ENCODE measurements around the gene KRTAP12-1.
A peak's percentile ranks its signal among the peaks of the same experiment; 100 is the strongest.

Gene KRTAP12-1

GRCh38 chr21:44681861-44682579, at the start of gene KRTAP12-1:
KRTAP12-1 (minus strand) TSS chr21:44682163; CDS start chr21:44682123, 40 bp downstream.
- no peak for DNase-seq
- intact Hi-C loops (cut with DNase I) = no loop called here

- intact Hi-C loops (cut with DNase I) = no loop called here
- peak in 1 of 42 donors; percentile 14 for DNase-seq
These were observed 49.1 kb upstream of the KRTAP12-1 start for GRCh38 chr21:44730951-44731579.

GRCh38 chr21:44730028-44730395, 48.0 kb upstream of the KRTAP12-1 start:
- intact Hi-C loops (cut with DNase I) = no loop called here
- DNase-seq = peak in 1 of 42 donors; percentile 18

- peak in 2 of 42 donors; percentile 13 to 19 for DNase-seq
- intact Hi-C loops (cut with DNase I) = no loop called here
These were observed 47.5 kb upstream of the KRTAP12-1 start for GRCh38 chr21:44729336-44730027.

- DNase-seq = peak in 1 of 42 donors; percentile 13
- intact Hi-C loops (cut with DNase I) = no loop called here
These were observed 46.8 kb upstream of the KRTAP12-1 start for GRCh38 chr21:44728716-44729115.

- intact Hi-C loops (cut with DNase I) = no loop called here
These were observed 45.8 kb upstream of the KRTAP12-1 start for GRCh38 chr21:44727757-44728156.

GRCh38 chr21:44727321-44727720, 45.4 kb upstream of the KRTAP12-1 start:
- peak in 1 of 42 donors; percentile 7 for DNase-seq
- intact Hi-C loops (cut with DNase I) = no loop called here

More at GRCh38 chr21:44727757-44728156, 45.8 kb upstream of the KRTAP12-1 start:
- DNase-seq = peak in 1 of 42 donors; percentile 13

- intact Hi-C loops (cut with DNase I) = no loop called here
- DNase-seq = peak in 2 of 42 donors; percentile 18 to 21
These were observed 44.9 kb upstream of the KRTAP12-1 start for GRCh38 chr21:44726826-44727225.

GRCh38 chr21:44724926-44725325, 43.0 kb upstream of the KRTAP12-1 start:
- intact Hi-C loops (cut with DNase I) = no loop called here
- DNase-seq = peak in 1 of 42 donors; percentile 13

GRCh38 chr21:44724196-44724595, 42.2 kb upstream of the KRTAP12-1 start:
- no peak for DNase-seq
- intact Hi-C loops (cut with DNase I) = no loop called here

- intact Hi-C loops (cut with DNase I) = no loop called here
- peak in 38 of 42 donors; percentile 18 to 84 (median 56) for DNase-seq
These were observed 41.5 kb upstream of the KRTAP12-1 start for GRCh38 chr21:44723177-44724131.

GRCh38 chr21:44722731-44723130, 40.8 kb upstream of the KRTAP12-1 start:
- DNase-seq = peak in 2 of 42 donors; percentile 26 to 32
- intact Hi-C loops (cut with DNase I) = no loop called here

- DNase-seq = no peak
These were observed 38.2 kb upstream of the KRTAP12-1 start for GRCh38 chr21:44720170-44720569.

GRCh38 chr21:44718571-44718970, 36.6 kb upstream of the KRTAP12-1 start:
- intact Hi-C loops (cut with DNase I) = no loop called here
- DNase-seq = peak in 2 of 42 donors; percentile 7 to 8

More at GRCh38 chr21:44720170-44720569, 38.2 kb upstream of the KRTAP12-1 start:
- intact Hi-C loops (cut with DNase I) = no loop called here

- intact Hi-C loops (cut with DNase I) = no loop called here
- DNase-seq = no peak
These were observed 36.1 kb upstream of the KRTAP12-1 start for GRCh38 chr21:44718093-44718492.

- intact Hi-C loops (cut with DNase I) = no loop called here
- no peak for DNase-seq
These were observed 35.0 kb upstream of the KRTAP12-1 start for GRCh38 chr21:44716984-44717383.

- intact Hi-C loops (cut with DNase I) = no loop called here
- peak in 4 of 42 donors; percentile 0 to 26 (median 6) for DNase-seq
These were observed 32.9 kb upstream of the KRTAP12-1 start for GRCh38 chr21:44714905-44715304.

GRCh38 chr21:44713846-44714245, 31.9 kb upstream of the KRTAP12-1 start:
- intact Hi-C loops (cut with DNase I) = no loop called here
- DNase-seq = peak in 8 of 42 donors; percentile 4 to 35 (median 16)

- intact Hi-C loops (cut with DNase I) = no loop called here
These were observed 31.2 kb upstream of the KRTAP12-1 start for GRCh38 chr21:44713130-44713529.

More at GRCh38 chr21:44713130-44713529, 31.2 kb upstream of the KRTAP12-1 start:
- peak in 6 of 42 donors; percentile 2 to 24 (median 9) for DNase-seq

All from head of caudate nucleus (tissue), 42 donors.